Activated CD4-positive, alpha-beta T cell treated with anti-CD3 and anti-CD28 coated beads, Interleukin-2, amount 10 ng/mL, durations not matched to agents 7 days and 5 days (primary cell): ENCODE results near the gene LPAR6. TPM values are rescaled to one million over a fixed set of nuclear protein-coding genes. Genes with fewer than 3 reads are reported as not detected.
"Not testable (repeated sequence)": the region's sequence is repeated elsewhere in the genome, so short reads cannot be mapped to it uniquely, and the experiment has no call there.

ENCODE experiments used
- CTCF ChIA-PET: fragments of 350-600 bp; sonication (Branson Sonifier 250); formaldehyde crosslinking; loops from one replicate; lab custom pipeline; 2021; ENCODE audit warnings: antibody characterized with exemption; lab: Charles Lee
- POLR2A ChIA-PET: fragments of 350-600 bp; sonication (Branson Sonifier 250); formaldehyde crosslinking; loops from one replicate; lab custom pipeline; 2021; ENCODE audit warnings: antibody characterized with exemption; lab: Charles Lee
- DNase-seq: peaks from one replicate; pipeline ENCODE4 v3.0.0-alpha.2; 2020
- H3K27ac Mint-ChIP-seq: one replicate; pipeline ENCODE4 v1.8.0; 2021; ENCODE audit warnings: mild to moderate bottlenecking, moderate library complexity, mixed read lengths
- H3K27me3 Mint-ChIP-seq: one replicate; pipeline ENCODE4 v1.8.0; 2021; ENCODE audit warnings: mixed read lengths
- H3K36me3 Mint-ChIP-seq: one replicate; pipeline ENCODE4 v1.8.0; 2021; ENCODE audit warnings: low read depth, mixed read lengths
- H3K4me1 Mint-ChIP-seq: one replicate; pipeline ENCODE4 v1.8.0; 2021; ENCODE audit warnings: mixed read lengths
- H3K4me3 Mint-ChIP-seq: one replicate; pipeline ENCODE4 v1.8.0; 2021; ENCODE audit warnings: mild to moderate bottlenecking, moderate library complexity, mixed read lengths
- H3K9me3 Mint-ChIP-seq: one replicate; pipeline ENCODE4 v1.8.0; 2021; ENCODE audit warnings: mixed read lengths
- total RNA-seq, 2 experiments: library from RNA; stranded (reverse); gene quantifications; one replicate each; pipeline ENCODE4 v1.2.3, GENCODE V29; 2021

LPAR6 gene, protein sequence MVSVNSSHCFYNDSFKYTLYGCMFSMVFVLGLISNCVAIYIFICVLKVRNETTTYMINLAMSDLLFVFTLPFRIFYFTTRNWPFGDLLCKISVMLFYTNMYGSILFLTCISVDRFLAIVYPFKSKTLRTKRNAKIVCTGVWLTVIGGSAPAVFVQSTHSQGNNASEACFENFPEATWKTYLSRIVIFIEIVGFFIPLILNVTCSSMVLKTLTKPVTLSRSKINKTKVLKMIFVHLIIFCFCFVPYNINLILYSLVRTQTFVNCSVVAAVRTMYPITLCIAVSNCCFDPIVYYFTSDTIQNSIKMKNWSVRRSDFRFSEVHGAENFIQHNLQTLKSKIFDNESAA
- 10 to 100 TPM; 56.7 to 79.9 TPM for total RNA-seq

DNA sequence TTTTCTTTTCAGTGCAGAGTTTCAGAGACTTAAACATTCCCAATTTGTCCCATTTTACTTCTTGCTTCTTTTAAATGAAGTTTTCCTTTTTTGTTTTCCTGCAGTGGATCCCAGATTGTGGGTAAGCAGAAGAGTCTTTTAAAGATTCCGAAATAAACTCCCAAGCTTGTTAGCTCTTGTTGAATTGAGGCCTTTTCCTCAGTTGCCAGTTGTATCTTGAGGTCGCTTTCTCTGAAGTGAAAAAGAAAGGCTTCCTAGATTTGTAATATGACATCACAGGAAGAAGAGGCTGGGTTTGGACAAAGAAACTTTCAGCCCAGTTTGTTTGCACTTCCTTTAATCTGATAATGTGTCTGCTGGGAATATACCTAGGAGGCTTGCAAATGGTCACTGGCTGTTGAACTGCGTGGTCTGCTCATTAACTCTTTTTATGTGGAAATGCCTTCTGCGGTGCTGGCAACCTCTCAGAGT lies at the start of gene LPAR6:
TSS of gene LPAR6 (minus strand) at position 233 of the 471 bp plus-strand sequence. CDS start 690 bp downstream, outside the sequence.
- no peak for DNase-seq
- peaks cover 13% of the 10 kb centered on the region for H3K9me3 Mint-ChIP-seq

DNA sequence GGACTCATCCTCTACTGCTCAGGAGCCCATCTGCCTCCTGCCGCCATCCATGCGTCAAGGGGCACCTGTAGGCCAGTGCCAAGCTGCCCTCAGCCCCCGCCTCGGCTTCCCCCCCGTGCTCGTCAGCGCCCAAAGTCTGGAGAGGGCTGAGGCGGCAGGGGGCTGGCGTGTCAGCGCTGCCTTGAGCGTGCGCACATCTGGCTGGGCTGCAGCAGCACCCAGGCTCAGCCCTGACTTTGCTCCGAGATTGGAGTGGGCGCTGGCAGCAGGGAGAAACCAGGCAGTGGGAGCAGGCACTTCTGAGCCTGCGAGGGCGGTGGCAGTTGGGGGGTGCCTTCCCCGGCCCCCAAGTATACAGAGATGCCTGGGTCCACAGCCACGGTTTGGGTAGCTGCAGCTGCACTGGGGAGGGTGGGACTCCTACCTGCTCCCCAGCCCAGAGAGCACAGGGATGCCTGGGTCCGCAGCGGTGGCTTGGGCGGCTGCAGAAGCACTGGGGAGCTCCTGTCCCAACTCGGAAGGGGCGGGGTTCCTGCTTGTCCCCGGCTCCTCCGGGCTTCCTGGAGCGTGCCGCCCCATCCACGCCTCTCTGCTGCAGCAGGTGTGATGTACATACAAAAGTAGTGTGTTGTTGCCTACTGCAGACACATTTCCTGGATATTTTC lies 44.8 kb upstream of the LPAR6 start:
- ChIA-PET CTCF (interaction anchor here (1.4 kb wide), 1 partner anchor 117 kb away, joined by 3 read pairs; no protein-coding TSS in a partner anchor), POLR2A (no interaction called here)
- Mint-ChIP-seq H3K27me3 (no peaks in the 10 kb centered on the region), H3K9me3 (peaks cover 7% of the 10 kb centered on the region), H3K4me1 (peaks cover 9% of the 10 kb centered on the region), H3K36me3 (peaks cover 79% of the 10 kb centered on the region), H3K4me3 (no peak overlapping the region), H3K27ac (peak overlapping the region; percentile 32)
- DNase-seq, result no peak

More for the DNA sequence above, at the start of gene LPAR6:
- peak within 1 kb of the TSS; percentile 91 for H3K27ac Mint-ChIP-seq
- peaks cover 67% of the 10 kb centered on the region for H3K36me3 Mint-ChIP-seq
- H3K27me3 Mint-ChIP-seq, result no peaks in the 10 kb centered on the region
- H3K4me1 Mint-ChIP-seq, result peaks cover 41% of the 10 kb centered on the region
- CTCF ChIA-PET, result interaction anchor here (1.0 kb wide), 1 partner anchor 19 kb away, joined by 4 read pairs; no protein-coding TSS in a partner anchor
- peak within 1 kb of the TSS; percentile 92 for H3K4me3 Mint-ChIP-seq
- POLR2A ChIA-PET, result interaction anchor here (0.6 to 1.2 kb wide), 5 partner anchors 11 to 167 kb away, joined by 3 read pairs; no protein-coding TSS in a partner anchor

DNA sequence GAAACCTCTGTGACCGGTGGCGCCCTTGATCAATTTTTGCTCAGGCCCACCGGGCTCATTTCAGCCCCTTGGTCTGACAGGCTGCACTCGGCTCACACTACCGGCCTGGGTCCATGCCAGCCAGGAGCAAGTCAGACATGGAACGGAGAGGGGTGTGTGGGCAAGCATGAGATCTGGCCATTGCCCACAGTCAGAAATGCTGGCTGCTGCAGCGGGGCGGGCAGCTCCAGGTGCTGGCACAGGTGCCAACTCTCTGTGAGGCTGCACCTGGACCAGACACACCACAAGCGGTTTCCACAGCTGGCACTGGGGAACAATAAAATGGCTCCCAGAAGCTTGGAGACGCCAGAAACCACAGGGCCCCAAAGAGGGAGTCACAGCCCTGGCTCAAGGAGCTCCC lies 43.6 kb upstream of the LPAR6 start:
- no peak for DNase-seq
- Mint-ChIP-seq H3K27me3 (no peaks in the 10 kb centered on the region), H3K36me3 (peaks cover 82% of the 10 kb centered on the region), H3K4me1 (peaks cover 18% of the 10 kb centered on the region), H3K27ac (no peak overlapping the region), H3K9me3 (peaks cover 17% of the 10 kb centered on the region), H3K4me3 (no peak overlapping the region)
- ChIA-PET CTCF (interaction anchor here (1.0 to 1.4 kb wide), 2 partner anchors 20 to 118 kb away, joined by 3 read pairs; no protein-coding TSS in a partner anchor), POLR2A (no interaction called here)

DNA sequence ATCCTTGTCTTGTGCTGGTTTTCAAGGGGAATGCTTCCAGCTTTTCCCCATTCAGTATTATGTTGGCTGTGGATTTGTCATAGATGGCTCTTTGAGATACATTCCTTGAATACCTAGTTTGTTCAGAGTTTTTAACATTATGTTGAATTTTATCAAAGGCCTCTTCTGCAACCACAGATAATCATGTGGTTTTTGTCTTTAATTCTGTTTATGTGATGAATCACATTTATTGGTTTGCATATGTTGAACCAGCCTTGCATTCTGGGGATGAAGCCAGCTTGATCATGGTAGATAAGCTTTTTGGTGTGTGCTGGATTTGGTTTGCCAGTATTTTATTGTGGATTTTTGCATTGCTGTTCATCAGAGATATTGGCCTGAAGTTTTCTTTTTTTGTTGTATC lies 38.3 kb upstream of the LPAR6 start:
- DNase-seq, H3K4me3 Mint-ChIP-seq, H3K27me3 Mint-ChIP-seq, H3K27ac Mint-ChIP-seq, POLR2A ChIA-PET: not testable (repeated sequence)
- Mint-ChIP-seq H3K36me3 (peaks cover 74% of the 10 kb centered on the region), H3K9me3 (peaks cover 31% of the 10 kb centered on the region), H3K4me1 (peaks cover 53% of the 10 kb centered on the region)
- CTCF ChIA-PET, result interaction anchor here (0.6 kb wide), 2 partner anchors 127 to 217 kb away, joined by 3 to 6 read pairs; no protein-coding TSS in a partner anchor

DNA sequence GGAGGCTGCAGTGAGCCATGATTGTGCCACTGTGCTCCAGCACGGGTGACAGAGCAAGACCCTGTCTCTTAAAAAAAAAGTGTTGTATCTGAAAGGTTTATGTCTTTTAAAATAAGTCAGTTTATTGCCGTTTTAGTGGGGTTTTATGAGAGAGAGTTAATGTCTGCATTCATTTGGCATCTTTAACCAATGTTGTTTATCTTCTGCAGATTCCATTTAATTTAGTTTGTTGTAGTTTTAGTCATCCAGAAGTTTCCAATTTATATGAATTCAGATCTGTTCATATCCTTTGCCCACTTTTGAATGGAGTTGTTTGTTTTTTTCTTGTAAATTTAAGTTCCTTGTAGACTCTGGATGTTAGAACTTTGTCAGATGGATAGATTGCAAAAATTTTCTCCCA lies 36.7 kb upstream of the LPAR6 start:
- H3K27ac Mint-ChIP-seq, result peak overlapping the region; percentile 77
- no peaks in the 10 kb centered on the region for H3K27me3 Mint-ChIP-seq
- DNase-seq, result no peak
- peaks cover 31% of the 10 kb centered on the region for H3K9me3 Mint-ChIP-seq
- CTCF ChIA-PET, result no interaction called here
- POLR2A ChIA-PET, result no interaction called here
- peaks cover 61% of the 10 kb centered on the region for H3K36me3 Mint-ChIP-seq
- H3K4me3 Mint-ChIP-seq, result no peak overlapping the region
- peaks cover 53% of the 10 kb centered on the region for H3K4me1 Mint-ChIP-seq

DNA sequence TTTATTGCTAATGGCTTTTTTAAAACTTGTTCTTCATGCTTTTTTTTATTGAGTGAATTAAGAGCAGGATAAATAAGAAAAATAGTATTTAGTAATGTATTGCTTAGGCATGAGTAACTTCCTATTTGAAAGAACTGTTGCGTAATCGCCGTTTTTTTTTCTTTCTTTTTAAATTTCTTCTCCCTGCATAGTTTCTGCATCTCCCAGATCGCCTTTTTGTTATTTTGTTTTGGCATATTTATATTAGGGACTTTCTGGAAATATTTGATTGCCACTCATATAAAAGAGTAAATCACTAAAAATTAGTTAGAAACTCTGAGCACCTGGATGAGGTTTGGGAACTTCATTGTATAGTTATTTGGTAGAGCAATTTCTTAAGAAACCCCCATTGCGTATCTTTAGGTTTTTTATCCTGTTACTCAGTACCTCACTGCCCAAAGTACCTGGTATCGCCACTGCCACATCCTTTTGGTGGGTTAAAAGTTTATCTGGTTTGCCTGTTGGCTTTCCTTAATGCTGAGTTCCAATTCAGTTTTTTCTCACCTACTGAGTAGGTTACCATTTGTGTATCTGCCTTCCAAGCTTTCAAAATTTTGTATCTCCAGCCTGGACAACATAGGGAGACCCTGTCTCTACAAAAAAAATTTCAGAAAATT lies 36.2 kb upstream of the LPAR6 start:
- ChIA-PET POLR2A (no interaction called here), CTCF (no interaction called here)
- Mint-ChIP-seq H3K9me3 (peaks cover 31% of the 10 kb centered on the region), H3K4me1 (peaks cover 58% of the 10 kb centered on the region), H3K27ac (peak overlapping the region; percentile 77), H3K36me3 (peaks cover 61% of the 10 kb centered on the region), H3K4me3 (peak overlapping the region; percentile 56), H3K27me3 (no peaks in the 10 kb centered on the region)
- DNase-seq, result no peak

DNA sequence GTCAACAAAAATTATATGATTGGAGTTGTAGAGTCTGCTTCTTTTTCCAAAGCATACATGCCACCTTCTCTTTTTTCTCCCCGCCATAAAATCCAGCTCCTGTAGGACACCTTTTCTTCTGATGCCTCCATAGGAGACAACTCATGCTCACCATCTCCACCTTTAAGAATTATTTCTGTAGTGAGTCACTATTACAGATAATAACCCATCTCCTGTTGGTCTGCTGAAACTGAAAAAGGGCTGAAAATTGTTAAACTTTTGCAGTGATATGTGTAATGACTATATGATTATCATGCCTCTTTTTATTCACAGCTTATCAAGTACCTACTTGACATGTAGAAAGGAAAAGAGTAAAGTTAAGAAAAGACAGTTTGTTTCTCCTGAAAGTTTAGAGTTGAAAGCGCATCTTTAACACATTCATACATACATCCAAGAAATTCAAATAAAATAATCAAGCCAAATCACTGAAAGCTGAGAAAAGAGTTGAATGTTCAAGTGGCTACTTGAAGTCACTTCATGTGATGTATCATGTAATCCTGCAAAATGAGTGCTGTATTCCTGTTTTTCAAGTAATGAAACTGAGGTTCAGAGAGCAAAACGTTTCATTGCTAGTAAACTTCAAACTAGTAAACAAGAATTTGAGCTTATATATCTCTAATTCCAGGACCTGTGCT lies 35.5 kb upstream of the LPAR6 start:
- Mint-ChIP-seq H3K4me1 (peaks cover 62% of the 10 kb centered on the region), H3K9me3 (peaks cover 28% of the 10 kb centered on the region), H3K27ac (no peak overlapping the region), H3K36me3 (peaks cover 56% of the 10 kb centered on the region), H3K4me3 (peak overlapping the region; percentile 56), H3K27me3 (no peaks in the 10 kb centered on the region)
- DNase-seq, result no peak
- POLR2A ChIA-PET, result no interaction called here
- CTCF ChIA-PET, result no interaction called here

DNA sequence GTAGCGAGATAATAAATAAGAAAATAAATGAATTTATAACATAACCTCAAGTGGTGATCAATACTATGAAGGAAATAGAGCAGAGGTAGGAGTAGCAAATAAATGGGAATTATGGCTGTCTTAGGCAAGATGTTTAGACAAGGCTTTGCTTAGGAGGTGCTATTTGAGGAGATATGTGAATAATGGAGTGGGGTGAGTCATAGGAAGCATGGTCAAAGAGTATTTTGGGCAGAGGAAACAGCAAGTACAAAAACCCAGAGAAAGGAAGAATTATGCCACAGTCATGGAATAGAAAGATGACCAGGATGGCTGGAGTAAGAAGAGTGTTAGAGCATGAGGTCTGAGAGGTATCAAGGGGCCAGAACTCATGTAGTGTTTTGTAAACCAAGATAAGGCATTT lies 33.6 kb upstream of the LPAR6 start:
- Mint-ChIP-seq H3K27me3 (no peaks in the 10 kb centered on the region), H3K4me3 (no peak overlapping the region), H3K36me3 (peaks cover 39% of the 10 kb centered on the region), H3K9me3 (peaks cover 12% of the 10 kb centered on the region), H3K27ac (no peak overlapping the region), H3K4me1 (peaks cover 49% of the 10 kb centered on the region)
- DNase-seq, result no peak
- ChIA-PET POLR2A (no interaction called here), CTCF (interaction anchor here (1.4 kb wide), 1 partner anchor 9 kb away, joined by 3 read pairs; no protein-coding TSS in a partner anchor)

DNA sequence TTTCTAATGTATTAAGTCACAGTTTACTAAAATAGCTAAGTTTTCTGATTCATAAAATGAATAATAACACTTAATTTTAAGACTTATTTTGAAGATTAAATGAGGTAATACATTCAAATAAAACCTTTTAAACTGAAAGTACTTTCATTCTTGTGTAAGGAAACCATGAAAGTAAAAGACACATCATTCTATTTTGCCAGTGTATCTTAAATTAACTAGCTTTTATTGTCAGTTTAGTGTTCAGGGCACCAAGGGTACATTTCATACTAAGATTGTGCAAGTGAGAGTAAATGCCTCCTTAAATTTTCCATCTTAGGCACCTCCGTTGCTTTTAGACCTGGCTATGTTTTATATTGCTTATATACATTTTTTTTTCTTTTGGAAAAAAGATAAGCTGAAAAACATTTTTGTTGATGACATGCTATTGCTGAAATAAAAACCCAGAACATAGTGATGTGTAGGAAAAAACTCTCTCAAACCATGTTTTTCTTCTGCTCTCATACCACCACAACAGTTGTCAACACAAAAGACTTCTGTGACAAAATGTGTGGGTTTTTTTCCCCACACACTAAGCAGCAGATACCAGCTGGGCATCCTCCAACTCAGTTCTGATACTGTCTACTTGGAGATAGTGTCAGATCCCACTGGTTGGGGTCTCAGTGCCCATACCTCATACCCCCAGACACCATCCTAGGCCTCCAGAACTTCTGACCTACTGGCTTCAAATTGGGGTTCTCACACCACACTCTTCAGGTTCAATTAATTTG lies 30.7 kb upstream of the LPAR6 start:
- Mint-ChIP-seq H3K9me3 (no peaks in the 10 kb centered on the region), H3K36me3 (peaks cover 19% of the 10 kb centered on the region), H3K27me3 (no peaks in the 10 kb centered on the region), H3K4me3 (peak overlapping the region; percentile 23), H3K27ac (peak overlapping the region; percentile 77), H3K4me1 (peaks cover 22% of the 10 kb centered on the region)
- ChIA-PET POLR2A (no interaction called here), CTCF (interaction anchor here (0.7 to 1.1 kb wide), 3 partner anchors 17 to 159 kb away, joined by 3 to 5 read pairs (median 3); no protein-coding TSS in a partner anchor)
- peak; percentile 14 for DNase-seq

DNA sequence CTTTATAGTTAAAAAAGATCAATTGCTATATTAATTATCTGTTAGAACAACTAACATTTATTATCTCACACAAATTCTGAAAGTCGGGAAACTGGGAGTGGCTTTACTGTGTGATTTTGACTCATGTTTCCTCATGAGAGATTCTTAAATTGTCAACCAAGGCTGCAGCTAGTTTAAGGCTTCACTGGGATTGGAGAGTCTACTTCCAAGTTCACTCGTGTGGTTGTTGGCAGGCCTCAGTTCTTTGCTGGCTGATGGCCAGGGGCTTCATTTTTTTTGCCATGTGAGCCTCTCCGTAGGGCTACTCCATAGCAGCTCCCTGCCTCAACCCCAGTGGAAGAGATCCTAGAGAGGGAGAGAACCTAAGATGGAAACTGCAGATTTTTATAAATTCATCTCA lies 24.5 kb upstream of the LPAR6 start:
- CTCF ChIA-PET, result interaction anchor here (1.1 kb wide), 1 partner anchor 19 kb away, joined by 3 read pairs; no protein-coding TSS in a partner anchor
- POLR2A ChIA-PET, result no interaction called here

DNA sequence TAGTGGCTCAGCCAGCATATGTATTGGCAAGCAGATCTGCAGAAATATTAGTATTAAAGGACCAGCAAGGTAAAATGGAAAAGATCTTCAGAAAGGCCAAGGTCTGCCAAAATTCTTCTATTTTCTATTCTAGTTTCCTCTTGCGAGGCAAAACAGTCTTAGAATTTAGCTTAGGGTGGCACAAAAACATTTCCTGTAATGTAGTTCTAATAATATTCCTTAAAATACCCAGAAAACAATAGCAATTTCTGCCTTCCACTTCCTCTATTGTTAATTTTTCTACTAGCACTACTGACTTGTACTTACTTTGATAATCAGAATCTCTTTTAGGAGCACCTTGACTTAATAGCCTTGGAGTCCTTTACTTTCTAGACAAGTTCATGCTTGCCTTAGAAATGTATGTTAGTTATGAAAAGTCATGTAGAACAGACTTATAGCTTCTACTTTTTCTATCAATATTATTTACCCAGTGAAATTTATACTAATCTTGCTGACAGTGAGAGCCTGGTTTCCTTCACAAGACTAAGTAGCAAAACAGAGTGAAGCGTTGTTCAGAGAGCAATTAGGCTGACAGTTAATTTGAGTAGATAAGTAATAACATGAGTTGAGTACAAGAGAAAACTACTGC lies 23.9 kb upstream of the LPAR6 start:
- peaks cover 28% of the 10 kb centered on the region for H3K4me1 Mint-ChIP-seq
- ChIA-PET CTCF (interaction anchor here (0.6 to 1.1 kb wide), 3 partner anchors 20 to 245 kb away, joined by 3 to 6 read pairs (median 3); no protein-coding TSS in a partner anchor), POLR2A (no interaction called here)
- no peak overlapping the region for H3K27ac Mint-ChIP-seq
- no peak overlapping the region for H3K4me3 Mint-ChIP-seq
- peaks cover 3% of the 10 kb centered on the region for H3K9me3 Mint-ChIP-seq
- DNase-seq, result no peak
- H3K27me3 Mint-ChIP-seq, result no peaks in the 10 kb centered on the region
- H3K36me3 Mint-ChIP-seq, result peaks cover 33% of the 10 kb centered on the region

More for the DNA sequence above, 24.5 kb upstream of the LPAR6 start:
- no peak overlapping the region for H3K27ac Mint-ChIP-seq
- H3K4me3 Mint-ChIP-seq, result no peak overlapping the region
- DNase-seq, result no peak
- H3K4me1 Mint-ChIP-seq, result peaks cover 22% of the 10 kb centered on the region
- H3K27me3 Mint-ChIP-seq, result no peaks in the 10 kb centered on the region
- H3K36me3 Mint-ChIP-seq, result peaks cover 29% of the 10 kb centered on the region
- H3K9me3 Mint-ChIP-seq, result peaks cover 3% of the 10 kb centered on the region
